ENCODE measurements around the gene KLHL3.

Gene KLHL3

DNA sequence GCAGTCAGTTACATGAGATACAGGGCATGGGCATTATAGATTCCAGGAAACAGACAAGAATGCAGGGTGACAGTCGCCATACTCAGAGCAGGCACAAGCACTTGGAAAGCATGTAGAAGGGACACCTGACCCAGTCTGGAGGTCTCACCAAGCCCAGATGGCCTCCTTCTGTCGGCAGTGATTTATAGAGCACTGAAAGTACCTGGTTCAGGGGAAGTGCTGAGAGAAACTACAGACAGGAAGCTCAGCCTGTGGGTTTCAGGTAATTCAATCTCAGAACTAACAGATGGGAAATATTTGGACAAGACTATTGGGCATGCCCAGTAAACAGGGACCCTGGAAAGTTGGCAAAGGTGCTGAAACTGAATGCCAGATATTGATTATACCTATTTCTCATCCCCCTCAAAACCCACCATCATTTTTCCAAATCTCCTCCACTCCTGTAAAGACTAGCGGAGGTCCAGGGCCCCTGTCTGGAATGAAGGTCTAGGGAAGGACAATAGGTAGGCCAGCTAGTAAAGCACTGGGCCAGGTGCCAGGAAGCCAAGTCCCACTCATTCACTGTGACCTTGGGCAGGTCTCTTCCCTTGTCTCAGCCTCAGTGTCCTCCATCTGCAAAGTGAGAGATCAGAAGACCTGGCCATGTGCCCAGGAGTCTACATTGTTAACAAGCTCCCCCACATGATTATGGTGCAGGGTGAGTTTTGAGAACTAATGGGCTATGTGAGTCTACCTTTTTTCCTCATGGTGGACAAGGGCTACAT lies 26.9 kb downstream of the KLHL3 start:
- no peak for DNase-seq (ENCODE audit: low read depth, low spot score)

DNA sequence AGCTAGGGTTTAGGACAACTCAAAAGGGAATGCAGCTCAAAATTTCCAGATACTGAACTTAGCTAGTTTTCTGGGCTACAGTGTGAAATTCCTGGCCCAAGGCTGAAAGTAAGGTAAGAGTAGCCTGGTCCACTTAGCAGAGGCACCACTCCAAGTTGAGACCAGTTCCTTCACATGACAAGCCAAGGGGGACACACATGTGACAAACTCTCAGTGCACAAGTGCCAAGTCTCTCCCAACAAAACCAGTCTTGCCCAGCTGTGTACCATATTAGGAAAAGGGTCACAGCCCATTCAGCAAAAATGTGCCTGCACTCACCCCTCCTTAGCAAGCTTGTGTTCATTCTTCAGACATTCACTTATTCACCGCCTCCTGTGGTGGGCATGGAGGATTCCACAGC lies 27.8 kb downstream of the KLHL3 start:
- no peak for DNase-seq (ENCODE audit: low read depth, low spot score)

DNA sequence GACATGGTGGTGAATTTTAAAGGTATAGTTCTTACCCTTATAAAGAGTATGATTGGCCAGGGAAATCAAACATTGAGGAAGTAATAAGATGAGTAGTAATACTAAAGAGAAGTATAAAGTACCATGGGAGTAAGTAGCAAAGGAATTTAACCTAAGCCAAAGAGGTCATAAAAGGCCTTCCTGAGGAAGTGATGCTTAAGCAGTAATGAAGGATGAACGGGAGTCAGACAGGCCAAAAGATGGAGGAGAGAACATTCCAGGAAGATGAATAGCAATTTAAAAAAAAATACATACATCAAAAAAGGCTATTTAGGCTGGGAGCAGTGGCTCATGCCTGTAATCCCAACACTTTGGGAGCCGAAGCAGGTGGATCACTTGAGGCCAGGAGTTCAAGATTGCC lies 29.0 kb downstream of the KLHL3 start:
- DNase-seq (ENCODE audit: low read depth, low spot score): no peak

DNA sequence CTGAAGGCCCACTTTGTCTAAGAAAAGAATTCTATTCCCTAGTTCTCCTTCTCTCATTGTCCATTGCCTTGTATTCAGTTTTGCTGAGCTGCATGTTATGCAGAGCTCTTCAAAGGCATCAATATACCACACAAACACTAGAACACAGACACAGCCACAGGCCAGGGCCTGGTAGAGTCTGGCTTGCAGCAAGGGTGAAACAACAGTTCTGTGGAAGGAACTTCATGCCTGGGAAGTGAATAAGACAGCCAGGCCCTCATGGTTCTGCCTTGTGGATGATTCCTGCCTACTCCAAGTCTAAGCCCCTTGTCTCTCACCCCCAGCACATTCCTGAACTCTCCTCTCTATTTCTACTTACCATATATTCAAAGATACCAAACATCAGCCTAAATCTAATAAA lies 30.8 kb downstream of the KLHL3 start:
- DNase-seq (ENCODE audit: low read depth, low spot score): peak; percentile 29

GRCh38 chr5:137703565-137703964 lies 32.3 kb downstream of the KLHL3 start:
- no peak for DNase-seq (ENCODE audit: low read depth, low spot score)

- DNase-seq (ENCODE audit: low read depth, low spot score): no peak
These were observed 35.6 kb downstream of the KLHL3 start for GRCh38 chr5:137700282-137700680.

DNA sequence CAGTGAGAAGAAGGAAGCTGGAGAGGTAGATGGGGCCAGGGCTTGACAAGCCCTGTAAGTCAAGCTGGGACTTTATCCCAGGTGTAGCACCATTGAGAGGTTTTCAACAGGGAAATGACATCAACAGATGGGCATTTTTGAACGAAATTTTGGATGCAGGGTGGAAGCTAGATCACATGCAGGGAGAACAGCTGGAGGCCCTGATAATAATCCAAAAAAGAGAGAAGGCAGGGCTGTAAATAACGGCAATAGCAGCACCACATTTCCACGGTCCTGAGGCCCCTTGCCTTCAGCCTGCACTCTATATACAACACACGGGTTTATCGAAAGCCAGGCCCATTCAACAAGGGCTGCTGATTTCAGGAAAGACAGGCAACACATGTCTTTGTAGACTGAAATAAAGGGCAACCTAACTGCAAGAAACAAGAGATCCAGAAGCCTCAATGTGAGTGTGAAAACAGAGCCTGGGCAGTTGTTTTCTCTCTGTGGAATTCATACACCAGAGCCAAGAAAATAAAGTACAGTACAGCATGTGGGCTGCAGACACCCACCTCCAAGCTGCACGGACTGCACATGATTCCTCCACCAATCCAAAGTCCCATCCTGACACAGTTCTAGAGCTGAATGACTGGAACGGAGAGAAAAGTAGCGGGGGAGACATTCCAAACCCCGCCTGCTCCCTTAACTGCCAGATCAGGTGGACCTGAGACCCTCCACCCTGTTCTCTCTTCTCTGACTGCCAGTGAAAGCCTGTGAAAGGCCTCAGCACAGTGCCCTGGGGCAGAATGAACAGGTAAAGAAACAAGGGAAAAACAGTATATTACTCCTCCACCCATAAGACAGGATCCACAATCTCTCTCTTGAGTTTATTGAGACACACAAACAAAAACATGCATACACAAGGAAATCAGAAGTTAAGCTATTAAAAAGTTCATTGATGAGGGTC lies 36.3 kb downstream of the KLHL3 start:
- DNase-seq (ENCODE audit: low read depth, low spot score): peak; percentile 18

GRCh38 chr5:137696481-137696880 lies 39.4 kb downstream of the KLHL3 start:
- peak; percentile 53 for DNase-seq (ENCODE audit: low read depth, low spot score)

GRCh38 chr5:137695651-137696428 lies 40.0 kb downstream of the KLHL3 start:
- DNase-seq (ENCODE audit: low read depth, low spot score): no peak

GRCh38 chr5:137693951-137694721 lies 41.8 kb downstream of the KLHL3 start:
- DNase-seq (ENCODE audit: low read depth, low spot score): no peak

DNA sequence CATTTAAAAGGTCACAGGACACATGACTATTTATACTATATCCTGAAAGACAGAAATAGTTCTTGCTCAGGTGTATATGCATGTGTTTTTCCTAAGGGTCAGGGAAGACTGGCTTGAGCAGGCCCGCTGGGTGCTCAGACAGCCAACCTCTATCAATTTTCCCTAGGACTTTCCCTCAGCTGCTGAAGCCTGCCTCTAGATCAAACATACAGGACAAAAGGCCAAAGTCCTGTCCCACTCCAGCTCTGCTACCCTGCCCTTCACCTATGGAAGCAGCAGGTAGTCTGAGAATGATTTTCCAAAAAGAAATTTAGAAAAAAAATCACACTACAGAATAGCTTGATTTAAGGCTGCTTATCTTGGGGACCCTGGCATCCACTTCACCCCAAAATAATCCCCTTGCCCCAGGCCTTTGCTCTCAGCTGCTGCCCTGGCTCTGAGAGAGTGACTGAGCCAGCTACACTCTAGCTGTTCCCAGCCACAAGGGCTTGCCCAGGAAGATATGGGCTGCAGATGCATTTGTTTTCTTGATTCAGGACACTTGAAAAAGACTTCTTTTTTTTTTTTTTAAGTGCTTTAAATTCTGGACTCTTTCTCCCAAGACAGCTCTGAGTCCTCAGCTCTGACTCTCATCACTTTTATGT lies 42.5 kb downstream of the KLHL3 start:
- no peak for DNase-seq (ENCODE audit: low read depth, low spot score)

GRCh38 chr5:137689306-137689705 lies 46.6 kb downstream of the KLHL3 start:
- no peak for DNase-seq (ENCODE audit: low read depth, low spot score)

DNA sequence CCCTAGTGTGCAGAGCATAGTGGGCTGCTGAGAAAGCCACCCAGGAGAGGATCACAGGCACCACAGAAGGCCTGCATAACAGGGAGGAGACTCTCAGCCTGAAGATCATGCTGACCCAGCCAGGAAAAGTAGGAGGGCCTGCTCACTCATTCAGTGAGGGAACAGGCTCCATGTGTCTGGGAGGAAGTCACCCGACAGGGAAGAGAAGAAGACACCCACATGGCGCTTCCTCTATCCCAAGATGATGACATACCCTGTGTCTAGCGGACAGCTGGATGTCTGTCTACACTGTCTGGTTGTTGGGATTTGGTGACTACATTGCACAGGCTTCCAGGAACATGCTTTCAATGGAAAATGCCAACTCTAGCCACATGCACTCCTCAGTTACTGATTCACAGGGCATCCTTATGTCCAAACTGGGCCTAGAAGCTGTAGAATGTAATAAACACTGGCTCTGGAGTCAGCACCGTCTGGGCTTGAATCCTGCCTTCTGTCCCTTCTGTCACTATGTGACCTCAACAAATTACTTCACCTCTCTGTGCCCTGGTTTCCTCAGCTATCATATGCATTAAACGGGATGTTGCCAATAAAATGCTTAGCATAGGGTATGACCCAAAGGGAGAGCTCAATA lies 47.6 kb downstream of the KLHL3 start:
- DNase-seq (ENCODE audit: low read depth, low spot score): no peak

DNA sequence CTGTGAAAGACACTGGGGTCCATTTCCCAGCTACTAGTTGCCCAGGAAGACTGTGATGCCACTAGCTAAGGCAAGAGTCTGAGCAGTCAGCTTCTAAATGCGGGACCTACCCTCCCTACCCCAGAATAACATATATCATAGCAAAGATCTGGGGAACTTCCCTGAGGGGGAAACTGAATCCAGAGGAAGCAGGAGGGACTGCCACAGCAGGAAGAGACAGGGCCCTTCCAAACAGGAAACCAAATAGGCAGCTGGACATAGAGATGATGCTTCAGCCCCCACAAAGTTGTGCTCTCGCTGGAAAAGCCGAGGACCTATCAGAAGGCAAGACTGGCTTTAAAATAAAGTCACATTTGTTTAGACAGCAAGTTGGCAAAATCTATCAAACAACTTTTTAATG lies 51.1 kb downstream of the KLHL3 start:
- DNase-seq (ENCODE audit: low read depth, low spot score): no peak

DNA sequence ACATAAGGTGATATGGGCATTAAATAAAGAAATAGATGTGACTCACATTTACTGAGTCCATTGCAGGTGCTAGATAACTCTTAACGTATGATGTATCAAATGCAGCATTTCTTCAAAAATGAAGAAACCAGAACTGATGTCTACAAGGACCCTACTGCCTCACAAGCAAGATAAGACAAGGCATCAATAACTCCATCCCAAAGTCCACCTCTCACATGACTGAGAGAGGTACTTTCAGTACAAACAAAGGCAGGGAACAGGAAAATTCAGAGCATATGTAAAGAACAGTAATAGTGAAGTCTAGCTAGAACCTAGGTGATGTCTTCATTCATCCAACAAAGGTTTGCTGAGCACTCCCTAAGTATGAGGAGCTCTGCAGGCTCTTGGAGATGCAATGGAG lies 54.7 kb downstream of the KLHL3 start:
- DNase-seq (ENCODE audit: low read depth, low spot score): no peak

DNA sequence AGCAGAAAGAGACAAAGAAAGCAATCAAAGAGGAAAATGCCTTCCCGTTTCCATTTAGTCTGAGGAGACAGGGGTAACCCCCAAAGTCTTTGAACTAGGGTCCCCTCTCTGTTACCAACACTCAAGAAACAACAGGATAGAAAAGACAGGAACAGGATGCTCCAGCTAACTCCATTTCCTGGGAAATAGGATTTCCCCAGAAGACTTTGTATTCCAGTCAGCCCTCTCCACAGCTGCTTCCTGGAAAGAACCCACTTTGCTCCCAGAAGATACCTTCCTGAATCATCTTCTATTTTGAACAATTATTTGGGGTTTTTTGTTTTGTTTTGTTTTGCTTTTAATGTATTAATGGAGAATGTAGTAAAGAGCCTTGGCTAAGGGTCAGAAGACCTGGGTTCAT lies 56.0 kb downstream of the KLHL3 start:
- no peak for DNase-seq (ENCODE audit: low read depth, low spot score)

DNA sequence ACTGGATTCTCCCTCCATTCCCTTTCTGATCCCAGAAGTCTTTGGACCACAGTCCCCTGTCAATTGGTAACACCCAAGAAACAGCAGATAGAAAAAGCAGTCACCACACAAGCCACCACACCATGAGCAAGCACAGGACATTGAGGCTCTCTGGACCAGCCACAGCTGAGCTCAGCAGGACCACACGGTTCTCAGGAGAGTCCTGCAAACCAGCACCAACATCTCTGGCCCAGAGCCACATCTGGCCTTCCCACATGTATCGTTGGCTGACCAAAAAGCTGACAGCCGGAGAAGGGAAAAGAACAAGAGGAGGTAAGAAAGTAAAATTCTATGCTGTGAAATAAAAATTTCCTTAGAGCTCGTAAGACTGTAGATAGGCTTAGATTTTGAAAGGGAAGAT lies 56.7 kb downstream of the KLHL3 start:
- DNase-seq (ENCODE audit: low read depth, low spot score): no peak

- DNase-seq (ENCODE audit: low read depth, low spot score): no peak
These were observed 63.0 kb downstream of the KLHL3 start for GRCh38 chr5:137672881-137673280.

DNA sequence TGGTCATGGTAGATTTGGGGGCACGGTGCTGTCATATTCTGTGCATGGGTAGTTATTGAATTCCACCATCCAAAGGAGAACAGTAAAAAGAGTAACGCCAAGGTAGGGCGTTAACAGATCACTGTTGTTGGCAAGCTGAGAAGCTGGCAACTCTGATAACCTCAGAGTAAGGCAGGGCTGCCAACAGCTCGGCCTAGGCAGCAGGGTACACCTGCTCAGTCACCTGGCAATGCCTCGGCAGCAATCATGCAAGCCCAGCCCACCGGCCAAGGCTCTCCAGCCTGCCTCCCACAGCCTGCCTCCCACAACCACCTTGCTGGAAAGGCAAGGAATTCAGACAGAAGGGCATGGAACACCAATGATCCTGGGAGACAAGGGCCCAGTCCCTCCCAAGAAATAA lies 63.9 kb downstream of the KLHL3 start:
- no peak for DNase-seq (ENCODE audit: low read depth, low spot score)

DNA sequence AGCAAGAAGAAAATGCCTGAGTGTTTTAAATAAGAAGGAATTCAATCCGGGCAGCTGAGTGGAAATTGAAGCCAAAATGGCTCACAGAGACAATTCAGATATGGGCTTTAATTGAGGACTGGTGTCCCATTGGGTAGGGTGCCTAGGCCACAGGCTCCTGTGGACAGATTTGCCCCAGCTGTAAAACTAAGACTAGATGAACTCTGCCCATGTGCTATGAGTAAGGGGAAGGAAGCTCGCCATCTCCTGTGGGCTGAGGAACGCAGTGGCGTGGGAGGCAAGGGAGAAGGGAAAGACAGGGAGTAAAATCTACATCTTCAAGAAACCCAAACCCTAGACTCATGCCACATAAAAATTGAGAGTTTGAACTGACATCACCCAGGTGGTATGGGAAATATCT lies 66.1 kb downstream of the KLHL3 start:
- no peak for DNase-seq (ENCODE audit: low read depth, low spot score)

All from astrocyte of the hippocampus (primary cell).